Measurements from ENCODE around the gene MXI1. TPM values are rescaled to one million over a fixed set of nuclear protein-coding genes. Genes with fewer than 3 reads are reported as not detected.
A peak's percentile ranks its signal among the peaks of the same experiment; 100 is the strongest.
"Not testable (repeated sequence)": the region's sequence is repeated elsewhere in the genome, so short reads cannot be mapped to it uniquely, and the experiment has no call there.

Gene MXI1
- polyA plus RNA-seq, 5 donors, result 44.6 to 79.9 (median 52.4) TPM

DNA sequence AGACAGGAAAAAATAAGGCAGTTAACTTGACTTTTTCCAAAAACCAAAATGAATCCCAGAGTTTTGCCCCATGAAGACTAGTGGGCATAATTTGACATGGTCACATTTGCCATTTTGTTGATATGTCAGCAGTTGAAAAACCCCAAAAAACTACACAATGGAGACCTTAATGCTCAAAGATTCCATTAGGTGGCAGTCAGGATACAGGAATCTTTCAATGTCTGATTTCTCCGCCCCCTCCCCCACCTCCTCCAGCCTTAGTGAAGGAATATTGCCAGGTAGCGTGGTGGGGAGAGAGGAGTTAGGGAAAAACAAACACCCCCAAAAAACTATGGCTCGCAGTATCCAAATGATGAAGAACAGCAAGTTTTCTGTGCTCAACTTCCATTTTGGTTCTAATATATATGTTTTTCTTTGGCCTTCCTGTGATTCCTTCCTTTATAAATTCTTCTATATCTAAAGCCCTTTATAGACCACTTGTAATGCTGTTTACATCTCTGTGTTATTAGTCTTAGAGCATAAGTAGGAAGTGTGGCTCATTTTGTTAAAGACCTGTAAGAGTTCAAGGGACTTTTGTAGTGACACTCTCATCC is 104.0 kb downstream of the MXI1 start:
- peak in 1 of 2 donors; percentile 48 for DNase-seq

DNA sequence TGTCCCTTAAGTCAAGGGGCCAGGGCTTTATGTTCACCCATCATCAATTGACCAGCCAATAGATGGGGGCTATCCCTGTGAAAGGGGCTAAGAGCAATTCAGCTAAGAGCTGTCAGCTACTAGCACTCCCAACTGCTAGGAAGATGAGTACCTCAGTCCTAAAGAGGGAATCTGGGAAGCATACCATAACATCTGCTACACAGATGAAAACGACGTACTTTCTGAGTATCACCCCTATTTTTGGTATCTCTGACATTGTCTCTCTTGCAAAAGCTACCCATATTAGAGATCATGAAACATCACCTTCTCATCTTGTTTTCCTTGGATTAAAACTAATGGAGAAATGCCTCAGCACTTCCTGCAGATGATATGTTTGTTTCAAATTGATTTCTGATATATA is 104.8 kb downstream of the MXI1 start:
- DNase-seq, result no peak

- DNase-seq, result no peak
Observed at GRCh38 chr10:110313674-110314073, 106.3 kb downstream of the MXI1 start.

GRCh38 chr10:110317866-110318850 is 110.8 kb downstream of the MXI1 start:
- DNase-seq, result no peak

DNA sequence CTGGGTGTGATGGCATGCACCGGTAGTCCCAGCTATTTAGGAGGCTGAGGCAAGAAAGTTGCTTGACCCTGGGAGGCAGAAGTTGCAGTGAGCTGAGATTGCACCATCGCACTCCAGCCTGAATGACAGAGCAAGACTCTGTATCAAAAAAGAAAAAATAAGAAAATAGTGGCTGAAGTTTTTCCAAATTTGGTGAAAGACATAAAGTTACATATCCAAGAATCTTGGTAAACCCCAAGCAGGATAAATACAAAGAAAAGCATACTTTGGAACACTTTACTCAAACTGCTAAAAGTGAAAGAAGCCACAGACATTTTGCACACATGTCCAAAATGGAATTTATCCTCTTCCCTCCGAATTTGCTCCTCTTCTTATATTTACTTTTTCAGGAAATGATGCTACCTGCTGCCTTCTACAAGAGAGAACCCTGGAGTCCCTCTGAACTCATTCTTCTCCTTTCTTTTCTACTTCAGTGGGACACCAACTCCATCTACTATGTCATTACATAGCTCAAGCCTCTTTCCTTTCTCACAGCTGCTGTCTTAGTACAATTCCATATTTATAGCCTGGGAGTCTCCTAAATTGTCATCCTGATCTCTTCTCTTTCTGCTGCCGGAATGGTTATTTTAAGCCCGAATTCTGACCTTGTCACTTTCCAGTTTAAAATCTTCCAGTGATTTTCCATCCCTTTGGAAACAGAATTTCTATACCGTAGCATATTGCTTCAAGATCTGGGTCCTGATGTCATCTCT is 114.6 kb downstream of the MXI1 start:
- DNase-seq, result no peak

DNA sequence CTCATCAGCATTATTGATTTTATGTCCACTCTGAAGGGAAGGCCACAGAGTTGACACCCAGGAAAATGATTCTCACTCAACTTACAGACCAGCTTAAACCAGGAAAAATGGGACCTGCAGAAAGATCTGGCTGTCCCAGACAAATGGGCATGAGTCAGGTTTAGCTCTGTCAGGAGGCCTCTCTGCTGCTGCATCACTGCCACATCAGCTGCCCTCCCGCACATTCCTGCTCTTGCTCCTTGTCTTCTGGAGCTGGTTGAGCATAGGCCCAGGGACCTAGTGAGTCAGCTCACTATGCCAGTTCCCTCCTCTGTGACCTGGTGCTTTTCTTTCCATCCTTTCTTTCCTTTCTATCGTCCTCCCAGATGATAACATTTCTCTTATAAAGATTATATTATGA is 116.1 kb downstream of the MXI1 start:
- no peak for DNase-seq

GRCh38 chr10:110324201-110324804 is 116.9 kb downstream of the MXI1 start:
- DNase-seq, result no peak

DNA sequence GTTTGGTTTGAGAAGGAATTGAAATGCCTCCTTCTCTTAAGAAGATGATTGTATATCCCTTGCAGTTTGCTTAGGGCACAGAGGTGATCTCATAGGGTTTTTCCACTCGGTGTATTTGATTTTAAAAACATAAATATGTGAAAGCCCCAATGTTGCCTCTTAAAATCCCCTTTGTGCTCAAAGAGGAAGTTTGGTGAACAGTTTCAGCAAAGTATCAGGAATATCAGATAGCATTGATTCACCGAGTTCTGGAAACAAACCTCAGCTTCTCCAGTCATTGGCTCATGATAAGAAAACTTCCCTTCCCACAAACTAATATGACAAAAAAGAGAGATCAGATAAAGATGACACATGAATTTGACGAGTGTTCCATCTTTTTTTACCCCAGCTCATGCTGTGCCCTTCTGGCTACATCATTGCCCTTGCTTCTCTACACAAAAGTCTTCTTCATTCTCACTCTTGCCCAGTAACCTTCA is 117.4 kb downstream of the MXI1 start:
- no peak for DNase-seq

DNA sequence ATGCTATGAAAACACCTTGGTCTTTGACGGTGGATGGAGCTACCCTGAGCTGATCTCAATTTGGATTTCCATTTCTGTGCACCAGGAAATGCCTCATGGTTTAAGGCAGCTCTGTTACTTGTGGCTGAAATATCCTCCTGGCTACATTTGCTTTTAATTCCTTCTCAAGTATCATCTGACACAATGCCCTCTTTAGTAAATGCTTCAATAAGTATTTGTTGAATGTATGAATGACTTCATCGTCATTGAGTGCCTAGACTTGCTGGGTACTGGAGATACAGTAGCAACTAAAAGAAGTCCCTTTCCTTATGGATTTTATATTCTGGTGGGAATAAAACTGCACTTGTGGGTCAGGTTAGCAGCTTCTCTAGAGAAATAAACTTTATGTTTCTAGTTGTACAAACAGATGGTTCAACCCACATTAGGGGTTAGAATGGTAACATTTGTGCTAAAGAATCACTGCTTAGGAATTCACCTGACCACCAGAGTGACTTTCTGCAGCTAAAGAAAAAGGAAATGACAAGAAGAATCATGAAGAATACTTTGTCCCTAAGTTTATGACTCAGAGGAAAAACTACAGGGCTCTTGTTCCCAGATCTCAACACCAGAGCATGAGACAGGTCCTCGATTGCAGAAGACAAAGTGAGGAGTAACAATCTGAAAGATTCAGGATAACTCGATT is 119.1 kb downstream of the MXI1 start:
- no peak for DNase-seq

DNA sequence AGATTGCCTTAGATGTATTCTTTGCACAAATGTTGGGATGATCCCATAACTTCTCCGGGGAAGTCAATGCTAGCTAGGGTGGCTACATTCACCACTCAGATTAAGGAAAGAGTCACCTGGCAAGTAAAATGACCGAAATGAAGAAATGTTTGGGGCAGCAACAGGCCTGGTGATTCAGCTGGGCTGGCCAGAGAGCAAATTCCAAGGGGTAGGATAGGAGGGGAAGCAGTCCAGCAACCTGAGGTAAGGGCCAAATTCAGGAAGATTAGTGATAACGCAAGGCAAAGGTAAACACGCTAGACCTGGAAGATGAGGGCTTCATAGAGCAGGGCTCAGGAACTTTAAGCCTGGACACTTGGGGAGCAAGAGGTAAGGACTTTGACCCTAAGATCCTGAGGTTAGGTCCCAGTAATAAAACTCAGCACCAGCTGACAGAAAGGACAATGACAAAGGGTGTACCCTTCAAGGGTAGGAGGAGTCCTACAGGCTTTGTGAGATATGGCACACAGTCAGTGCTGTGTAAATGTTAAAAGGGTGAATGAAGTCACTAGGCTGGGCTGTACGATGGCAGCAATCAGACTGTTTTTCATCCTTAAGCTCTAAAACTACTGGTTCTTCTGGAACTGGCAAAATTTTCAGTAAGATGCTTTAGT is 120.0 kb downstream of the MXI1 start:
- DNase-seq, result no peak

DNA sequence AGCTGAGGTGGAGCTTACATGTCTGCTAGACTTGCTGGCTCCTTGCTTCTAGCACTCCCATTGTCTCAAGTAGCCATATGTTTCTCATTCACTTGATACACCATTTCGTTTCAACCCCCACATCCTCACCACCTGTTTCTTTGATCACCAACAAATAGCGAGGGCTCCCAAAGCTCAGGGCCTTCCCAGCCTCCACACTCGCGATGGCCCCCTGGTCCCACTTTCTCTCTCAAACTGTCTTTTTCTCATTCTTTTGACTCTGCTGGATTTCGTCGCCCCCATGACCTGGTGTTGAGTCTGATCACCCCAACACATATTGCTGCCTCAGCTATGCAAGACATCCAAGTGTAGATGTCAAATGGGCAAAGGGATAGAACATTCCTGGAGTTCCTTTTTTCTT is 123.3 kb downstream of the MXI1 start:
- no peak for DNase-seq

- not testable (repeated sequence) for DNase-seq
Observed at GRCh38 chr10:110331226-110331795, 123.9 kb downstream of the MXI1 start.

GRCh38 chr10:110334061-110334656 is 126.8 kb downstream of the MXI1 start:
- no peak for DNase-seq

DNA sequence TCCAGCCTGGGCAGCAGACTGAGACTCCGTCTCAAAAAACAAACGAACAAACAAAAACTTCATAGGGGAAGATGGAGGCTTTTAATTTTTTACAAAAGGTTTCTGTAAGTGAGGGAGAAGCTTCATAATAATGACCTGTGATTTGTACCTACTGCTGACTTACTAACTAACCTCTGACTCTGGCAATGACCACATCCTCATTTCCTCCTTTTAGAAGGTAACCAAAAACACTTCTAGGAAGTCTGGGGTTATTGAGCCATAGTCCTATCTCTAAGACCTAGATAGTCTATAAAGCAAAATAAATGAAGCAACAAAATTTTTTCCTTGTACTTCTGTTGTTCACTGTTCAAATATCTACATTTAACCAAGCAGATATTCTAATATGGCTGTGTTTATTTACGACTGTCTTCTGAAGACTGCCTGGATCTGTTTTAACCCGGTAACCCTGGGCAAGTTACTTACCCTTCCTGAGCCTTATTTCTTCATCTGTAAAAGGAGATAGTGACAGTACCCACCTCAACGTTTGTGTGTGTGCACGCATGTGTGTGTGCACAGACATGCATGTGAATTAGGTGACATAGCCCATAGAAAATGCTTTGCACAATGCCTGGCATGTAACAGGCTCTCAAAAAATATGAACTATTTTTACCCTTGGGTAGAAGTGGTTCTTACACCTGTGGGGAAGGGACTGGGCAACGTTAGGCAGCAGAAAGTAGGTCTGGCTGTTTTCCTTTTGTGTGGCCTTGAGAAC is 128.1 kb downstream of the MXI1 start:
- no peak for DNase-seq

DNA sequence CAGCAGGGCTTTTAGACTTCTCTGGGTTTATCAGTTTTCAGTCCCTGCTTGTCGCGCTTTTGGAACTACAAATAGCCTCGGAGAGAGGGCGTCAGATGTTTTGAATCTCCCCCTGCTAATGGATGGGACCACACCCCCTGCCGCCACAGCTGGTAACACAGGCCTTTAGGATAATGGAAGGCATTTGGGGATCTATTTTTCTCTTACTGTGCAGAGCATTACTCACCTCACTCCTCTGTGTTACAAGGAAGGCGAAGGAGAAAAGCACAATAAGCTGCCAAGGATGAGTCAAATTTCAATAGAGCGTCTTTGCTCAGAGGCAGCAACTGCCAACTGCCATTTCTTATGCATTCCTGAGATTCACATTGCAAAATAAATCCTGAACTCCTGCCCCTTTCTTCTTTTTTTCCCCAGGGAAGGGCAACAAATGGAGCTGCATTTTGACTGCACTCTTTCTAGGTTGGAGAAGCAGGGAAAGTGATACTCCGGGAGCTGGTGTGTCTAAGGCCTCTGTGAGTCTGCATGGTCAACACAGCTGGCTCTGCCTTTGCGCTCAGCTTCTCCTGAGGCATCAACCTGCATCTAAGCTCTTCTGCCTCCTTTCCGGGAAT is 128.8 kb downstream of the MXI1 start:
- no peak for DNase-seq
